Psoas muscle (tissue), 8 donors: ENCODE measurements around the gene CAND2. TPM values are rescaled to one million over a fixed set of nuclear protein-coding genes. Genes with fewer than 3 reads are reported as not detected.

Experiments used
- ATAC-seq, 4 donors: fragments of 200-7000 bp; cut with Tn5 transposase; one replicate each; pipeline ENCODE4 v1.9.1; 2020; ENCODE audit warnings: moderate library complexity in 3 of 4, mild to moderate bottlenecking in 2 of 4
- DNase-seq, 2 donors: peaks; one replicate each; pipeline ENCODE4 v3.0.0-alpha.2; 2020
- H3K27ac ChIP-seq: fragments of 200-600 bp; one replicate; pipeline ENCODE4 v1.8.0; 2022
- H3K27me3 ChIP-seq, 3 donors: fragments of 200-600 bp in 1 of 3; one replicate each; pipeline versions ENCODE4 v1.6.1 to v1.8.0; 2013 to 2022; ENCODE audit warnings: low read length in 2 of 3, mild to moderate bottlenecking in 2 of 3, moderate library complexity in 1 of 3; ENCODE audit not compliant: insufficient read depth in 3 of 3
- H3K36me3 ChIP-seq, 2 donors: fragments of 200-600 bp in 1 of 2; one replicate each; pipeline versions ENCODE4 v1.6.1 to v1.8.0; 2013 to 2022; ENCODE audit warnings: low read depth in 1 of 2, mild to moderate bottlenecking in 1 of 2, moderate library complexity in 1 of 2; ENCODE audit not compliant: insufficient read depth in 1 of 2
- H3K4me1 ChIP-seq: fragments of 200-600 bp; one replicate; pipeline ENCODE4 v1.8.0; 2022
- H3K4me3 ChIP-seq: fragments of 200-600 bp; one replicate; pipeline ENCODE4 v1.8.0; 2022; ENCODE audit warnings: mild to moderate bottlenecking
- H3K9me3 ChIP-seq: fragments of 200-600 bp; one replicate; pipeline ENCODE4 v1.8.0; 2022
- CTCF ChIP-seq: fragments of 200-600 bp; IDR thresholded peaks from one replicate; pipeline ENCODE4 v1.8.0; 2022; ENCODE audit warnings: antibody characterized with exemption
- WGBS, 3 donors: extraction: QIAGEN DNeasy Blood & Tissue Kit; methylation state at CpG; one replicate each; pipeline versions ENCODE4 v1.1.6 to v1.1.7; 2013; 5-methylcytosine and 5-hydroxymethylcytosine counted together
- intact Hi-C, 2 donors: fragments of 100-400 bp; cut with DNase I; formaldehyde crosslinking; loops; one replicate each; pipeline versions ENCODE4 v1.11.0 to v1.14.2; 2022
- polyA plus RNA-seq, 3 donors: library from polyadenylated mRNA; stranded (reverse); fragments of 200-250 nt; gene quantifications; one replicate each; pipeline ENCODE4 v1.2.3, GENCODE V29; 2013
- total RNA-seq, 4 donors: library from RNA; stranded (reverse); fragmentation: NEBNext Ultra II Directional in 2 of 4; extraction: Animal tissue kit (Norgen Biotek cat#: 25700) in 2 of 4; gene quantifications; one replicate each; pipeline versions ENCODE4 v1.2.1 to v1.2.4, GENCODE V29; 2021 to 2023
- donor health status: healthy with polysubstance abuse.
- donor health status: DM: no; HTN: no; CAD: no; lungs with moderate emphysema.
- donor health status: Bipolar disorder and iron deficiency.
- donor health status: healthy.
- donor health status: DM: yes; HTN: yes; CAD: no.
- donor health status: DM: no; HTN: no; CAD: no.
- donor health status: DM: no; HTN: no; CAD: no.
- donor health status: DM: yes; HTN: yes; CAD: no.

Gene CAND2
- total and polyA plus RNA-seq, 7 donors = 3.7 to 220 (median 128) TPM

DNA sequence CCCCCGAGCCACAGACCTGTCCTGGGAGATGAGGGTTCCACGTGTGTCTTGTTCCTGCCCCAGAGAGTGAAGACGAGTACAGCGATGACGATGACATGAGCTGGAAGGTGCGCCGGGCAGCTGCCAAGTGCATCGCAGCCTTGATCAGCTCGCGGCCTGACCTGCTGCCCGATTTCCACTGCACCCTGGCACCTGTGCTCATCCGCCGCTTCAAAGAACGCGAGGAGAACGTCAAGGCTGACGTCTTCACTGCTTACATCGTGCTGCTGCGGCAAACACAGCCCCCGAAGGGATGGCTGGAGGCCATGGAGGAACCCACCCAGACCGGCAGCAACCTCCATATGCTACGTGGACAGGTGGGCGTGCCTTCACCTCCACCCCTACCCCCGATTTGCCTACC lies 18.6 kb downstream of the CAND2 start:
- intact Hi-C loops = no loop called here
- H3K27me3 ChIP-seq = no peaks in the 10 kb centered on the region
- peaks cover 23% of the 10 kb centered on the region for H3K4me1 ChIP-seq
- 78 to 84% (median 84%) methylated on average over 24 of the region's 24 CpGs for WGBS, 3 donors
- H3K27ac ChIP-seq = peak overlapping the region; percentile 36
- DNase-seq = no peak
- TF ChIP-seq CTCF = no peak
- H3K4me3 ChIP-seq = no peak overlapping the region
- H3K9me3 ChIP-seq = no peaks in the 10 kb centered on the region
- no peak for ATAC-seq
- peaks cover 0 to 88% of the 10 kb centered on the region in 2 donors for H3K36me3 ChIP-seq

- no peak overlapping the region for H3K4me3 ChIP-seq
- no peaks in the 10 kb centered on the region for H3K9me3 ChIP-seq
- ATAC-seq (peak in 2 of 4 donors; percentile 18 to 22), DNase-seq (no peak)
- no peak for TF ChIP-seq CTCF
- peaks cover 20% of the 10 kb centered on the region for H3K4me1 ChIP-seq
- H3K27me3 ChIP-seq = no peaks in the 10 kb centered on the region
- peak overlapping the region; percentile 36 for H3K27ac ChIP-seq
- H3K36me3 ChIP-seq = peaks cover 0 to 92% of the 10 kb centered on the region in 2 donors
- intact Hi-C loops = no loop called here
- WGBS, 3 donors = 52 to 72% (median 61%) methylated on average over 9 of the region's 9 CpGs
Measured at GRCh38 chr3:12815719-12816118, 19.2 kb downstream of the CAND2 start.

- Histone ChIP-seq H3K4me1 (peaks cover 18% of the 10 kb centered on the region), H3K27me3 (no peaks in the 10 kb centered on the region), H3K36me3 (peaks cover 0 to 93% of the 10 kb centered on the region in 2 donors), H3K9me3 (no peaks in the 10 kb centered on the region), H3K27ac (peak overlapping the region; percentile 33), H3K4me3 (no peak overlapping the region)
- ATAC-seq (peak; percentile 59 to 79 (median 76)), DNase-seq (peak in 1 of 2 donors; percentile 84)
- TF ChIP-seq CTCF = no peak
- intact Hi-C loops = no loop called here
- 47 to 75% (median 48%) methylated on average over 30 to 34 of the region's 34 CpGs for WGBS, 3 donors
Measured at GRCh38 chr3:12816521-12817342, 20.3 kb downstream of the CAND2 start.

GRCh38 chr3:12817343-12817710 lies 20.8 kb downstream of the CAND2 start:
- peak overlapping the region; percentile 33 for H3K27ac ChIP-seq

More at GRCh38 chr3:12817343-12817710, 20.8 kb downstream of the CAND2 start:
- intact Hi-C loops = no loop called here
- WGBS, 3 donors = 38 to 54% (median 39%) methylated on average over 16 of the region's 16 CpGs
- DNase-seq (peak in 1 of 2 donors; percentile 71), ATAC-seq (peak; percentile 29 to 42 (median 34))
- Histone ChIP-seq H3K27me3 (no peaks in the 10 kb centered on the region), H3K4me3 (no peak overlapping the region), H3K4me1 (peaks cover 18% of the 10 kb centered on the region), H3K36me3 (peaks cover under 1 to 99% of the 10 kb centered on the region in 2 donors), H3K9me3 (no peaks in the 10 kb centered on the region)
- TF ChIP-seq CTCF = no peak
